ENCODE measurements around the gene REM2.
"Not testable (repeated sequence)": the region's sequence is repeated elsewhere in the genome, so short reads cannot be mapped to it uniquely, and the experiment has no call there.

The REM2 gene

DNA sequence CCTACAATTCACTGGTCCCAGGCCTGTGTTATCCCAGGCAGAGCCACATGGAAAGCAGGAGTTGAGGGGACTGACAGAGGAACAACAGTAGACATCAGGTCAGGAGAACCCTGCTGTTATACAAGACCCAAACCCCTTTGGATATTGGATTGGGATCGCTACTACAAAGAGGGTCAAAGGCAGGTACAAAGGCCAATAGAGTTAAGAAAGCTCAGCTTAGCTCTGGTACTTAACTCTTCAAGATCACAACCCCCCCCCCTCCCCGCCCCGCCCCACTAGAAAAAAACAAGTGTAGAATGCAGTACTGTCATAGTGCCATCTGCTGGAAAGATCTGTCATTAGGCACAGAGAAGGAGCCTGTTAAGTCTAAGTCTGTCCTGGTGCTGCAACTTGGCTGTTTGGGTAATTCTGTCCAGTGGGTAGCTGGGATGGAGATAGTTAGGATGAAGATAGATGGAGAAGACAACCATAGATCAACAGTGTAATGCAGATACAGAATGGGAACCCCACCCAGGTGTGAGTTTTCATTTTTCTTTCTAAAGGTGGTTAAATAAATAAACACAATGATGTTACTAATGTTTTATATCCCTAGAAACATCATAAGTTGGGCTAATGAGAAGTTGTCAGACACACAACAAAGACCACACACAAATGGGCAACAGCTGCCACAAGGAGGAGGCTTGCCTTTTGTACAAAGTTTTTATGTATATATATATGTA lies 17.2 kb downstream of the REM2 start:
- peak in 1 of 2 experiments; percentile 27 for DNase-seq

DNA sequence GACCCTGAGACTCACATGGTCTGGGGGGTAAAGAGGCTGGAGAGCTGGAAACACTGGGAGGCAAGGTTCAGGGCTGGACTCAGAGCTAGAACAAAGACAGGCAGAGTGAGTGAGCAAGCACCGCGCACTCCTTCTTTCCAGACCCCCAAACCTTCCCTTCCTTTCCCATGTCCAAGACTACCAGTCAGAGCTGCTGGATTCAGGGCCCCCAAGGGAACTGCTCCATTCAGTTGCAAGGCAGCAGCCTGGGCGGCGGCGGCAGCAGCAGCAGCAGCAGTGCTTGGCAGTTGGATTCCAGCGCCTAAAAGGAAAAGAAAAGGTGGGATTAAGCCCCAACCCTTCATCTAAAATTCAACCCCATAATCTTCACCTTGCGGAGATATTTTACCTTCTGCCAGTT lies 18.8 kb downstream of the REM2 start:
- no peak for DNase-seq

DNA sequence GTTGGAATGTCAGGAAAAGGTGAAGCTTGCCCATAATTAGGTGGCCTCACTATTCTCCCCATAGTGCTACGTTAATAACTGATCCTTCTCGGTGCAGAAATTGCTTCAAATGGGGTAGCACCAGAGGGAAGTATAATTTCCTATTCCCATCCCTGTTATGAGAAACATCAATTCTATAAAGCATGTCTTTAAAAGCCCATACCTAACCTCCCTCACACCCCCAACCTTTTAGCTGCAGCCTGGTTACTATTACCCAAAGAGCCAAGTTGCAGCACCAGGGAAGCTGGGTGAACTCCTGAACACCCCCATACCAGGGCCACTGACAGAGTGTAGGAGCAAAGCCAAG lies 20.7 kb downstream of the REM2 start:
- no peak for DNase-seq

DNA sequence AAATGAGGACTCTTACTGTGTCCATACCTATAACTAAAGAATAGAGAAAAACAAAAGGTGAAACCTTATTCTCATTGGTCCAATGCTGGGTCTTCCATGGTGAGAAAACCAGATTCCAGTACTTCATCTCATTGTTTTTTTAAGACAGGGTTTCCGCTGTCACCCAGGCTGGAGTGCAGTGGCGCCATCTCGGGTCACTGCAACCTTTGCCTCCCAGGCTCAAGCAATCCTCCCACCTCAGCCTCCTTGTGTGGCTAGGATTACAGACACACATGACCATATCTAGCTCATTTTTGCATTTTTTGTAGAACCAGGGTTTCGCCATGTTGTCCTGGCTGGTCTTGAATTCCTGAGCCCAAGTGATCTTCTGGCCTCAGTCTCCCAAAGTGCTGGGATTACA lies 22.6 kb downstream of the REM2 start:
- DNase-seq = no peak

- no peak for DNase-seq
Observed at GRCh38 chr14:22906073-22906472, 23.1 kb downstream of the REM2 start.

DNA sequence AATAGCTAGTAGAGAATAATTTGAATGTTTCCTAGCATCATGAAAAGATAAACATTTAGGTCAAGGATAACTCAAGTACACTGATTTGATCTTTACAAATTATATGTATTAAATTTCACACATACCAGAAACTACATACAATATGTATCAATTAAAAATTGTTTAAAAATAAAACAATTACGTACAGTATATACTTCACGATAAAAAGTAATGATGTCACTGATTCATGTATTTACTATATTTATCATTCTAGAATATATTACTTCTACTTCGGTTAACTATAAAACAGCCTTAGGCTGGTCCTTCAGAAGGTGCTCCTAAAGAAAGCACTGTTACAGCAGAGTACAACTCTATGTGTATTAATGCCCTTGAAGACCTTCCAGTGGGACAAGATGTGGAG lies 24.4 kb downstream of the REM2 start:
- no peak for DNase-seq

DNA sequence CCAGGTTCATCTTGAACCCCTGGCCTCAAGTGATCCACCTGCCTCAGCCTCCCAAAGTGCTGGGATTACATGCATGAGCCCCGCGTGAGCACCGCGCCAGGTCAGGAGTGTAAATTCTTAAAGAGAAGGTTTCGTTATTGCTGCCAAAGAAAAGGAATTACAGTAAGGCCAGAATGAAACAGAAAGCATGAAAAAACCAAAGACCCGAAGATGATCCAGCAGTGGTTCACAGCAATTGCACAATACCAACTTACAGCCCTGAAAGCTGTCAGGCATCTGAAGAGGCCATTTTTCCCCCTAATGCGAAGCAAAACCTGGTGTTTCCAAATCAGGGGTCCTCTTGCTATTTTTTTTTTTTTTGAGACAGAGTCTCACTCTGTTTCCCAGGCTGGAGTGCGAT lies 25.6 kb downstream of the REM2 start:
- no peak for DNase-seq

- DNase-seq = no peak
Observed at GRCh38 chr14:22910916-22911315, 27.9 kb downstream of the REM2 start.

DNA sequence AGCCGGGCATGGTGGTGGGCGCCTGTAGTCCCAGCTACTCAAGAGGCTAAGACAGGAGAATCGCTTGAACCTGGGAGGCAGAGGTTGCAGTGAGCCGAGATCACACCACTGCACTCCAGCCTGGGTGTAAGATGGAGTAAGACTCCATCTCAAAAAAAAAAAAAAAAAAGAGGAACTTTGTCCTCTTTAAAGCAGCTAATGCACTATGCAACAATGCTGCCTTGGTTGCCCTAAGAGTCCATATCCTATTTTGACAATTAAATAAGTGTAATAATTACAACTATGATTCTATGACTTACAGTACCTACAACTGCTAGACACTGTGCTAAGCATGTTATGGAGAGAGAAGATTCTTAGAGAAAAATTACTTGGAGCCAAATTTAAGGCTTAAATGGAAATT lies 31.8 kb downstream of the REM2 start:
- not testable (repeated sequence) for DNase-seq

- no peak for DNase-seq
Observed at GRCh38 chr14:22915886-22916521, 33.0 kb downstream of the REM2 start.

- DNase-seq = peak; percentile 99 to 100
Observed at GRCh38 chr14:22918804-22919600, 36.0 kb downstream of the REM2 start, which contains the start of gene RBM23. RBM23 (minus strand) TSS chr14:22919149.

GRCh38 chr14:22919601-22919921 lies 36.5 kb downstream of the REM2 start:
- DNase-seq = no peak

DNA sequence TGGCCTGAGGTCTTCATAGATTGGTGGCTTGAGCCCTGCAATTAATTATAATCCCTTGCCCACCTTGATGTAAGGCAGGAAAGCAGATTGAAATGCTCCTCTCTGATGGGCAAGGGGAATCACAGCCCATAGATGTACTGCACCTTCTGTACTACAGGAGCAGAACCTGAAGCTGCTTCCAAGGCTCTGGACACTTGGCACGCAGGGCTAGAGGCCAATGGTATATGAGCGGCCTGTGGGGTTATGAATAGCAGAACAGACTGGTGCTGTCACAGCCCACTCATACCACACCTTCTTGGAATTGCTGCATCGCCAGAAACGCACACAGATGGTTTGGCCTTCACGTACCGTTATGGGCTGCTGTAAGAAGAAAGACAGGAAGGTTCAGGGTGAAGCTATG lies 37.7 kb downstream of the REM2 start:
- DNase-seq = no peak

- DNase-seq = no peak
Observed at GRCh38 chr14:22922294-22922693, 39.3 kb downstream of the REM2 start.

- DNase-seq = no peak
Observed at GRCh38 chr14:22923746-22924145, 40.7 kb downstream of the REM2 start.

- DNase-seq = no peak
Observed at GRCh38 chr14:22925513-22925912, 42.5 kb downstream of the REM2 start.

- DNase-seq = no peak
Observed at GRCh38 chr14:22926316-22926715, 43.3 kb downstream of the REM2 start.

DNA sequence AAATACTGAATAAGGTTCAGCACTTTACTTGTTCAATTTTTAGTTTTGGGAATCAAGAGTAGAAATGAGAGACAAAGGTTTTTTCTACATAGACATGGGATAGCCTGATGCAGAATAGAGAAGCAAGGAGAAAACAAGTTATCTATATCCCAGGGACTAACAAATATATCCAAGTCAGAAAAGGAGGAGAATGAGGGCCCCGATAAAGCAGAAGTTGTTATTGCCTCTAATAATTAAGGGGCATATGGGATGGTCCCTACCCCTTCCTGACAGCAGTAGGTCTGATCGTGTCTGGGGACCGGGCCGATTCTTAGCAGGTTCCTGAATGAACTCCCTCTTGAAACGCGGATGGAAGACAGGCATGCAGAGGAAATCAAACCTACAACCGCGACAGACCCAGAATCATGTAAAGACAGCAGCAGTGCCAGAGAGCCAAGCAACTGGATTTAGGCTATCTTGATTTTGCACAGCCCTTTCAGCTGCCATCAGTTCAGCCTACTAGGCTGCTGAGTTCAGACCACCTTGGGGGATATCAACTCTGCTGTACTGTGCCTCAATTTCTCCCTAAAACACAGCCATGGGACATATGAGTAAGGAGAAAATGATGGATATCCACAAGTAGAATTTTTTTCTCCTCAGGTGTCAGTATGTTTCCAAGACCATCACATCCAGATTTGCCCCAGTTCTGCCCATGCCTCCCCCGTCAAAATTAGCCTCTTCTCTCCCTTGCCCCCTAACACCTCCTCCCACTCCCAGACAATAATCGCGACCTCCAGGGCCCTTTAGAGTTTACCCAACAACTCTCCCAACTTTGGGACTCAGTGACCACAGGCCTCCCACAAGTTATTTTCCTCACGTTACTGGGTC lies 45.4 kb downstream of the REM2 start:
- no peak for DNase-seq

DNA sequence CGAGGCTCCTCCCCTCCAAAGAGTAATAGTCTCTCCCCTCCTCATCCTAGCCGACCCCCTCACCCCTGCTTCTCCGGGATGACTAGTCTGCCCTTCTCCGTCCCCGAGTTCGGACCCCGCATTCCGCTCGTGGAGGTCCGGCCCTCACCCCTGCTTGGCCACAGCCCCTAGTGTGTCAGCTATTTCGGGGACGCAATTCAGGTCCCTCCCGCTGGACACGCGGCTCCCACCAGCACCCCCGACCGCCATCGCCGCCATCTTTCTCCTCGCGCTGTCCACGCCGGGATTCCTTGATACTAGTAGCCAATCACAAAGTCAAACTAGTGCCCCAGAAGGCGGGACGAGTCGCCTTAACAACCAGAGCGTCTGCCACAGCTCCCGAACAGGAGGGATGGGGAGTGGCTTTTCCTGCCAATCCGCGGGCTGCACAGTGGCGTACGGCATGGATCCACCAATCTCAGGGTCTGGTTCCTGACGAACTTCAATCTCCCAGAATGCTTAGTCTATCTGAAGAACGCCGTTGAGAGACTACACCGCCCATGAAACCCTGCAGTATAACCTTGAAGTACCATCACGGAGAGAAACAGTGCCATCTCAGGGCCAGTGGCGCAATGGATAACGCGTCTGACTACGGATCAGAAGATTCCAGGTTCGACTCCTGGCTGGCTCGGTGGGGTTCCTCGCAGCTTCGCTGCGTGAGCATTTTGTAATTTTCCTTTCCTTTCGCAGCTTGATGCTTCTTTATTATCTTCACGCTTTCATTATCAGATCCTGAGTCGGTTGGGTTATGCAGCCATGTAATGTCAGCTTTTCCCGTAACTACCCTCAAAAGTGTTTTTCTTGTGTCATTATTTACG lies 46.3 kb downstream of the REM2 start, which contains the start of gene PRMT5:
Gene PRMT5, minus strand, starts transcription at position 273 of the 857 bp plus-strand sequence. Its CDS starts 15 bp downstream, at position 258.
- DNase-seq = peak; percentile 93 to 98

GRCh38 chr14:22929961-22930364 lies 46.9 kb downstream of the REM2 start:
- no peak for DNase-seq

DNA sequence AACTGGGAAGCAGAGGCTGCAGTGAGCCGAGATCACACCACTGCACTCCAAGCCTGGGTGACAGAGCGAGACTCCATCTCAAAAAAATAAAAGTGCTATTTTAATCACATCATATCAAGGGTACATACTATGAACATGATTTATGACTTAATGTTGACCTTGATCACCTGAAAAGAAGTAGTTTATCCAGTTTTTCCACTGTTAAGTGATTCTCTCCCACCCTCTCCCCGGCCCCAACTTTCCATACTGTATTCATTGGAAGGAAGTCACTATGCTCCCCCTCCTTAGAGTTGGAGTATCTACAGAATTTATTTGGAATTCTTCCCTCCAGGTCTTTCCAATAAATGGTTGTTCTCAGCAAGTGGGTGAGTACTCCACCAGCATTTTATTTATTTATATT lies 49.1 kb downstream of the REM2 start:
- no peak for DNase-seq

GRCh38 chr14:22935156-22935555 lies 52.1 kb downstream of the REM2 start:
- DNase-seq = no peak

Measured in stimulated activated CD4-positive, alpha-beta T cell treated with anti-CD3 and anti-CD28 coated beads, Interleukin-4, amount 100 ng/mL, for 4 hours (primary cell).